H9 (cell line): ENCODE results near the gene NPAS3. TPM values are rescaled to one million over a fixed set of nuclear protein-coding genes. Genes with fewer than 3 reads are reported as not detected.

ENCODE experiments used
- DNase-seq: peaks from one replicate; pipeline ENCODE4 v3.0.0-alpha.2; 2017
- H2AFZ ChIP-seq: one replicate; pipeline ENCODE4 v1.6.1; 2013; ENCODE audit warnings: mild to moderate bottlenecking, low read length, control low read depth, moderate library complexity
- H2AK5ac ChIP-seq: 2 replicates; pipeline ENCODE4 v1.6.1; 2013; ENCODE audit warnings: low read length, control low read depth, mixed read lengths; ENCODE audit not compliant: insufficient read length
- H2BK120ac ChIP-seq: one replicate; pipeline ENCODE4 v1.6.1; 2013; ENCODE audit warnings: low read depth, mild to moderate bottlenecking, low read length, control low read depth, inconsistent platforms; ENCODE audit not compliant: poor library complexity, severe bottlenecking
- H2BK12ac ChIP-seq: 2 replicates; pipeline ENCODE4 v1.6.1; 2013; ENCODE audit warnings: low read length, control low read depth, mixed read lengths, low read depth; ENCODE audit not compliant: insufficient read length
- H2BK15ac ChIP-seq: 2 replicates; pipeline ENCODE4 v1.6.1; 2013; ENCODE audit warnings: low read depth, low read length, control low read depth
- H2BK20ac ChIP-seq: one replicate; pipeline ENCODE4 v1.6.1; 2013; ENCODE audit warnings: low read depth, mild to moderate bottlenecking, low read length, control low read depth, inconsistent platforms; ENCODE audit not compliant: poor library complexity, severe bottlenecking
- H2BK5ac ChIP-seq: 2 replicates; pipeline ENCODE4 v1.6.1; 2013; ENCODE audit warnings: low read length, control low read depth, mixed read lengths; ENCODE audit not compliant: insufficient read length
- H3K14ac ChIP-seq: 2 replicates; pipeline ENCODE4 v1.6.1; 2013; ENCODE audit warnings: low read length, control low read depth; ENCODE audit not compliant: insufficient read depth
- H3K18ac ChIP-seq: 2 replicates; pipeline ENCODE4 v1.6.1; 2013; ENCODE audit warnings: low read depth, mild to moderate bottlenecking, mixed read lengths, low read length, control low read depth; ENCODE audit not compliant: insufficient read length
- H3K23ac ChIP-seq: 2 replicates; pipeline ENCODE4 v1.6.1; 2013; ENCODE audit warnings: low read length, control low read depth, mixed read lengths, low read depth; ENCODE audit not compliant: insufficient read length
- H3K23me2 ChIP-seq: 2 replicates; pipeline ENCODE4 v1.6.1; 2013; ENCODE audit warnings: low read depth, mild to moderate bottlenecking, mixed read lengths, low read length, control low read depth; ENCODE audit not compliant: insufficient read length, poor library complexity, severe bottlenecking
- H3K27ac ChIP-seq: 2 replicates; pipeline ENCODE4 v1.5.1; 2013; ENCODE audit warnings: low read length, control low read depth, mixed read lengths, low read depth; ENCODE audit not compliant: insufficient read length
- H3K27me3 ChIP-seq: 2 replicates; pipeline ENCODE4 v1.6.1; 2013; ENCODE audit warnings: low read length, control low read depth, inconsistent platforms; ENCODE audit not compliant: insufficient read depth
- H3K4ac ChIP-seq: 2 replicates; pipeline ENCODE4 v1.6.1; 2013; ENCODE audit warnings: low read depth, mild to moderate bottlenecking, control low read depth, inconsistent platforms, low read length, moderate library complexity
- H3K4me1 ChIP-seq: 2 replicates; pipeline ENCODE4 v1.6.1; 2013; ENCODE audit warnings: low read length, control low read depth, inconsistent platforms; ENCODE audit not compliant: insufficient read depth
- H3K4me2 ChIP-seq: 2 replicates; pipeline ENCODE4 v1.6.1; 2013; ENCODE audit warnings: low read length, control low read depth, mixed read lengths; ENCODE audit not compliant: insufficient read length, insufficient read depth
- H3K56ac ChIP-seq: 2 replicates; pipeline ENCODE4 v1.6.1; 2013; ENCODE audit warnings: low read depth, mild to moderate bottlenecking, mixed read lengths, low read length, control low read depth; ENCODE audit not compliant: insufficient read length
- H3K79me1 ChIP-seq: 2 replicates; pipeline ENCODE4 v1.6.1; 2013; ENCODE audit warnings: low read depth, mild to moderate bottlenecking, moderate library complexity, low read length, control low read depth, inconsistent platforms; ENCODE audit not compliant: insufficient read depth, poor library complexity, severe bottlenecking
- H3K79me2 ChIP-seq: 2 replicates; pipeline ENCODE4 v1.6.1; 2013; ENCODE audit warnings: low read length, control low read depth, inconsistent platforms; ENCODE audit not compliant: insufficient read depth
- H3K9ac ChIP-seq: 2 replicates; pipeline ENCODE4 v1.6.1; 2013; ENCODE audit warnings: low read length, control low read depth, mixed read lengths; ENCODE audit not compliant: insufficient read length; ENCODE audit errors: extremely low read depth
- H3K9me3 ChIP-seq: one replicate; pipeline ENCODE4 v1.6.1; 2013; ENCODE audit warnings: low read depth, low read length, inconsistent platforms; ENCODE audit not compliant: control insufficient read depth
- H3T11ph ChIP-seq: one replicate; pipeline ENCODE4 v1.6.1; 2013; ENCODE audit warnings: mild to moderate bottlenecking, low read length, control low read depth, inconsistent platforms
- H4K20me1 ChIP-seq: one replicate; pipeline ENCODE4 v1.6.1; 2013; ENCODE audit not compliant: control insufficient read depth, insufficient read length, insufficient read depth
- H4K5ac ChIP-seq: 2 replicates; pipeline ENCODE4 v1.6.1; 2013; ENCODE audit warnings: low read depth, mild to moderate bottlenecking, mixed read lengths, low read length, control low read depth; ENCODE audit not compliant: insufficient read length
- H4K8ac ChIP-seq: replicated peaks from 2 replicates; pipeline ENCODE4 v1.6.1; 2013; ENCODE audit warnings: low read length, control low read depth, mixed read lengths, low read depth; ENCODE audit not compliant: insufficient read length
- H4K91ac ChIP-seq: 2 replicates; pipeline ENCODE4 v1.6.1; 2013; ENCODE audit warnings: low read depth, mild to moderate bottlenecking, moderate library complexity, mixed read lengths, low read length, control low read depth; ENCODE audit not compliant: insufficient read length
- H3K27ac Mint-ChIP-seq, 3 experiments: 2 replicates in 2 of 3; 3 replicates in 1 of 3; pipeline ENCODE4 v1.8.0; 2020 to 2021; ENCODE audit warnings: mixed read lengths in 3 of 3, mild to moderate bottlenecking in 1 of 3, moderate library complexity in 1 of 3
- H3K27me3 Mint-ChIP-seq: 2 replicates; pipeline ENCODE4 v1.8.0; 2021; ENCODE audit warnings: low read depth, mild to moderate bottlenecking, moderate library complexity, mixed read lengths
- H3K36me3 Mint-ChIP-seq, 3 experiments: 2 replicates in 2 of 3; 3 replicates in 1 of 3; pipeline ENCODE4 v1.8.0; 2020 to 2021; ENCODE audit warnings: low read depth in 3 of 3, mixed read lengths in 3 of 3; ENCODE audit not compliant: insufficient read depth in 1 of 3
- H3K4me1 Mint-ChIP-seq, 2 experiments: 2 replicates each; pipeline ENCODE4 v1.8.0; 2020; ENCODE audit warnings: mixed read lengths in 2 of 2
- H3K4me3 Mint-ChIP-seq, 2 experiments: 2 replicates in 1 of 2; 3 replicates in 1 of 2; pipeline ENCODE4 v1.8.0; 2020 to 2021; ENCODE audit warnings: mild to moderate bottlenecking in 2 of 2, mixed read lengths in 2 of 2, moderate library complexity in 1 of 2
- H3K9me3 Mint-ChIP-seq, 2 experiments: 2 replicates in 1 of 2; 3 replicates in 1 of 2; pipeline ENCODE4 v1.8.0; 2020; ENCODE audit warnings: mild to moderate bottlenecking in 2 of 2, mixed read lengths in 2 of 2, moderate library complexity in 1 of 2
- CTCF ChIP-seq: fragments of 200-600 bp; sonication (generic); conservative IDR thresholded peaks from 3 replicates; pipeline ENCODE4 v1.8.0; 2021; ENCODE audit warnings: antibody characterized with exemption, mild to moderate bottlenecking
- WGBS: extraction: QIAGEN DNeasy Blood & Tissue Kit; methylation state at CpG from one replicate; pipeline ENCODE4 v1.1.7; 2013; ENCODE audit warnings: missing lambda C conversion rate, low lambda C conversion rate, mixed read lengths; ENCODE audit not compliant: insufficient read length; ENCODE audit errors: extremely low coverage; 5-methylcytosine and 5-hydroxymethylcytosine counted together
- total RNA-seq: library from RNA; stranded (reverse); gene quantifications from 2 replicates; pipeline ENCODE4 v1.2.1, GENCODE V29; 2021

NPAS3 gene
- total RNA-seq, 1 experiment from 2014 or later, result 0.17 TPM

GRCh38 chr14:33742166-33742565, 803.5 kb downstream of the NPAS3 start:
- Histone ChIP-seq H2BK5ac (no peak overlapping the region), H2BK12ac (no peak overlapping the region), H3K4ac (no peak overlapping the region), H3K4me2 (no peak overlapping the region), H3K27me3 (no peaks in the 10 kb centered on the region), H3K56ac (no peak overlapping the region), H4K91ac (no peak overlapping the region), H3K18ac (no peak overlapping the region), H3K23ac (no peak overlapping the region), H3K9ac (no peak overlapping the region), H4K20me1 (no peaks in the 10 kb centered on the region), H3T11ph (no peak overlapping the region), H3K79me2 (no peaks in the 10 kb centered on the region), H3K79me1 (no peaks in the 10 kb centered on the region), H3K4me1 (no peaks in the 10 kb centered on the region), H3K27ac (no peak overlapping the region), H4K5ac (no peak overlapping the region), H2BK15ac (no peak overlapping the region), H3K14ac (no peak overlapping the region), H2AFZ (no peak overlapping the region), H4K8ac (no peak overlapping the region), H2AK5ac (no peak overlapping the region), H2BK20ac (no peak overlapping the region), H2BK120ac (no peak overlapping the region), H3K23me2 (no peaks in the 10 kb centered on the region), H3K9me3 (no peaks in the 10 kb centered on the region)
- Mint-ChIP-seq H3K4me1 (peaks cover 16 to 17% of the 10 kb centered on the region in 2 experiments), H3K36me3 (peaks cover 0 to 6% (median 0%) of the 10 kb centered on the region in 3 experiments; a peak in 3 of 7 replicates), H3K9me3 (peaks cover 2 to 7% of the 10 kb centered on the region in 2 experiments; a peak in 4 of 5 replicates), H3K27ac (no peak overlapping the region), H3K4me3 (no peak overlapping the region), H3K27me3 (no peaks in the 10 kb centered on the region)
- no peak for DNase-seq
- TF ChIP-seq CTCF, result no peak
- no CpG with 5 or more reads among the region's 4 CpGs for WGBS
